ENCODE measurements around the gene AEBP1. TPM values are rescaled to one million over a fixed set of nuclear protein-coding genes. Genes with fewer than 3 reads are reported as not detected.

AEBP1 gene
- total RNA-seq, 1 donor from 2014 or later: 81.1 TPM

- H3K4me3 ChIP-seq (ENCODE audit: low read depth, low read length): no peak overlapping the region
These were observed 9.7 kb downstream of the AEBP1 start for GRCh38 chr7:44113764-44114354.

GRCh38 chr7:44114586-44115310 lies 10.6 kb downstream of the AEBP1 start:
- peaks cover 3% of the 10 kb centered on the region for H3K36me3 ChIP-seq (ENCODE audit: control insufficient read depth, insufficient read depth, low read length)
- no peaks in the 10 kb centered on the region for H3K27me3 ChIP-seq (ENCODE audit: control insufficient read depth, insufficient read depth, low read length)
- DNase-seq (ENCODE audit: low read depth): no peak
- H3K4me3 ChIP-seq (ENCODE audit: low read depth, low read length): no peak overlapping the region
- TF ChIP-seq CTCF (IDR thresholded peaks at IDR 0.05; ENCODE audit: insufficient read depth, low read length, poor library complexity, severe bottlenecking): no peak

More at GRCh38 chr7:44113764-44114354, 9.7 kb downstream of the AEBP1 start:
- no peaks in the 10 kb centered on the region for H3K27me3 ChIP-seq (ENCODE audit: control insufficient read depth, insufficient read depth, low read length)
- no peak for DNase-seq (ENCODE audit: low read depth)
- no peak for TF ChIP-seq CTCF (IDR thresholded peaks at IDR 0.05; ENCODE audit: insufficient read depth, low read length, poor library complexity, severe bottlenecking)
- peaks cover 4% of the 10 kb centered on the region for H3K36me3 ChIP-seq (ENCODE audit: control insufficient read depth, insufficient read depth, low read length)

DNA sequence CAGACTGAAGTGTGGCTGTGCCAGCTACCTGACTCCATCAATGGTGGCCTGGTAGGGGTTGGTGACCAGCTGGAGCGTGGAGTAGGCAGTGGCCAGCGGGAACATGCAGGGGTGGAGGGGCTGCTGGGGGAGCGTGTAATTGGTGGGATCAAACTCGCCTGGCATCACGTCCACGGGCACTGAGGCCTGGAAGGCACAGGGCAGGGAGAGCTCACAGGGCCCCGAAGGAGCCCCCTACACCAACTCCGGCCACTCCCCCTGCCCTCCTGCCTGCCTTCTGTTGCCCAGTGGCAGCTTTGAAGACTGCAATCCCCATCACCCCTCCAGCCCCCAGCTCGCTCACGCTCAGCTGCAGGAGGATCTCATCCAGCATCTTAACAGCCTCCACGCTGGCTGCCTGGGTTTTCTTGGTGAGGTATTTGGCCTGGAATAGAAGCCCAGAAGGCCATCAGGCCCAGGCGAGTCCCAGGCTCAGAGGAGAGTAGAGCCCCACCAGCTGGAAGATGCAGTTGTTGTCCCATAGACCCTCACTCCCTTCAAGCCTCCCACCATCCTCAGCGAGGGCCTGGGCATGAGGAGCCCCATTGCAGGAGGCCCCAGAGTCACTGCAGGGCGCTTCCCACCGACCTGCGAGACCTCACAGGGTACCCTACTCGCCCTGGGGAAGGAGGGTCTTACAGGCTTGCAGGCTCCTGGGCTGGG lies 12.1 kb downstream of the AEBP1 start:
- DNase-seq (ENCODE audit: low read depth): no peak
- Histone ChIP-seq H3K4me3 (ENCODE audit: low read depth, low read length) (no peak overlapping the region), H3K36me3 (ENCODE audit: control insufficient read depth, insufficient read depth, low read length) (peaks cover 2% of the 10 kb centered on the region), H3K27me3 (ENCODE audit: control insufficient read depth, insufficient read depth, low read length) (no peaks in the 10 kb centered on the region)
- TF ChIP-seq CTCF (IDR thresholded peaks at IDR 0.05; ENCODE audit: insufficient read depth, low read length, poor library complexity, severe bottlenecking): no peak

GRCh38 chr7:44116789-44117666 lies 12.9 kb downstream of the AEBP1 start:
- no peak overlapping the region for H3K4me3 ChIP-seq (ENCODE audit: low read depth, low read length)
- H3K36me3 ChIP-seq (ENCODE audit: control insufficient read depth, insufficient read depth, low read length): peaks cover 2% of the 10 kb centered on the region
- H3K27me3 ChIP-seq (ENCODE audit: control insufficient read depth, insufficient read depth, low read length): no peaks in the 10 kb centered on the region
- TF ChIP-seq CTCF (IDR thresholded peaks at IDR 0.05; ENCODE audit: insufficient read depth, low read length, poor library complexity, severe bottlenecking): no peak
- no peak for DNase-seq (ENCODE audit: low read depth)

DNA sequence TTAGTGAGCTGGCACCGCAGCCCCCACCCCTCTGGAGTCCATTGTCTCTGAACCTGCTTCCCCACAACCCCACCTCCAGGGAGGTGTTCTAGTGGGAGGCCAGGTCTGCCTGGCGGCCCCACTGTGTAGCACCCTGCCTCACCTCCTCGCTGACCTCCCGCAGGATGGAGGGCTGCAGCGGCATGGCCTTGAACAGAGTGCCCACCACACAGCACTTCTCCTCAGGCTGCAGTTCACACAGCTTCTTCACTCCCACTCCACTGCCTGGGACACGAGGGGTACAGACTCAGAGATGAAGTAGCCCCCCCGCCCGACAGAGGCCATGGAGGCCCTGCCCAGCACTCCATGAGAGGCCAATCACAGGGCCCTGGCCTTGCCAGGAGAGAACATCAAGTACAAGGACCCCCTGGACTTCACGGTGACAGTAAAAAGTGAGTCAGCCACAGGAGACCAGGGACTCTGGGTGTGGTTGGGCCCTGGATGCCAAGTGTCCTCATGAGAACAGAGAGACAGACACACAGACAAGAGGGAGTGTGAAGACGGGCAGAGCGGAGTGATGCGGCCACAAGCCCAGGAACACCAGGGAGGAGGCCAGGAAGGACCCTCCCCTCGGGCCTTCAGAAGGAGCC lies 13.8 kb downstream of the AEBP1 start:
- Histone ChIP-seq H3K27me3 (ENCODE audit: control insufficient read depth, insufficient read depth, low read length) (no peaks in the 10 kb centered on the region), H3K4me3 (ENCODE audit: low read depth, low read length) (no peak overlapping the region), H3K36me3 (ENCODE audit: control insufficient read depth, insufficient read depth, low read length) (peaks cover 2% of the 10 kb centered on the region)
- no peak for DNase-seq (ENCODE audit: low read depth)
- no peak for TF ChIP-seq CTCF (IDR thresholded peaks at IDR 0.05; ENCODE audit: insufficient read depth, low read length, poor library complexity, severe bottlenecking)
